NCI-H1417 (cell line): ENCODE measurements around the gene DEGS2.
A peak's percentile ranks its signal among the peaks of the same experiment; 100 is the strongest.

Source experiments
- DNase-seq, 3 experiments: peaks; one replicate each; lab custom pipeline; 2025; lab: John Stamatoyannopoulos, UW

DEGS2 gene

GRCh38 chr14:100148837-100149731 is 10.4 kb downstream of the DEGS2 start:
- DNase-seq = no peak

- no peak for DNase-seq
These were observed 11.6 kb downstream of the DEGS2 start for GRCh38 chr14:100147691-100148464.

GRCh38 chr14:100147181-100147631 is 12.2 kb downstream of the DEGS2 start:
- peak in 2 of 3 experiments; percentile 11 to 76 for DNase-seq

- DNase-seq = peak in 1 of 3 experiments; percentile 31
These were observed 12.8 kb downstream of the DEGS2 start for GRCh38 chr14:100146531-100147091.

- DNase-seq = no peak
These were observed 13.6 kb downstream of the DEGS2 start for GRCh38 chr14:100145682-100146464.

GRCh38 chr14:100144996-100145646 is 14.3 kb downstream of the DEGS2 start:
- DNase-seq = no peak

- DNase-seq = no peak
These were observed 14.8 kb downstream of the DEGS2 start for GRCh38 chr14:100144645-100144995.

GRCh38 chr14:100143934-100144333 is 15.5 kb downstream of the DEGS2 start:
- no peak for DNase-seq

GRCh38 chr14:100143523-100143922 is 15.9 kb downstream of the DEGS2 start:
- DNase-seq = no peak

GRCh38 chr14:100142073-100143040 is 17.1 kb downstream of the DEGS2 start:
- no peak for DNase-seq

GRCh38 chr14:100141098-100141497 is 18.3 kb downstream of the DEGS2 start:
- no peak for DNase-seq

- DNase-seq = peak; percentile 28 to 74 (median 64)
These were observed 18.9 kb downstream of the DEGS2 start for GRCh38 chr14:100140452-100141078.

GRCh38 chr14:100138955-100139354 is 20.5 kb downstream of the DEGS2 start:
- no peak for DNase-seq

GRCh38 chr14:100138082-100138787 is 21.2 kb downstream of the DEGS2 start:
- DNase-seq = no peak

- DNase-seq = no peak
These were observed 22.3 kb downstream of the DEGS2 start for GRCh38 chr14:100137173-100137572.

- no peak for DNase-seq
These were observed 23.7 kb downstream of the DEGS2 start for GRCh38 chr14:100135784-100136183.

GRCh38 chr14:100135073-100135472 is 24.4 kb downstream of the DEGS2 start:
- peak in 1 of 3 experiments; percentile 36 for DNase-seq

GRCh38 chr14:100134586-100134985 is 24.9 kb downstream of the DEGS2 start:
- DNase-seq = no peak
